Smooth muscle cell (in vitro differentiated cells): ENCODE results near the gene PFKFB3. TPM values are rescaled to one million over a fixed set of nuclear protein-coding genes. Genes with fewer than 3 reads are reported as not detected.

ENCODE experiments used
- DNase-seq: peaks from one replicate; lab custom pipeline; 2025; ENCODE audit not compliant: unreplicated experiment; lab: John Stamatoyannopoulos, UW
- H2AFZ ChIP-seq: fragments of 200-600 bp; sonication (generic); 2 replicates; pipeline ENCODE4 v1.6.0; 2016; ENCODE audit warnings: antibody characterized with exemption, low read depth, mild to moderate bottlenecking
- H3F3A ChIP-seq: fragments of 200-600 bp; sonication (generic); 2 replicates; pipeline ENCODE4 v1.6.0; 2017; ENCODE audit warnings: antibody characterized with exemption, low read depth
- H3K27ac ChIP-seq: fragments of 200-600 bp; sonication (generic); 2 replicates; pipeline ENCODE4 v1.5.1; 2016; ENCODE audit warnings: low read depth, mild to moderate bottlenecking
- H3K27me3 ChIP-seq: fragments of 200-600 bp; sonication (generic); 2 replicates; pipeline ENCODE4 v1.6.1; 2016; ENCODE audit warnings: low read depth, mild to moderate bottlenecking
- H3K36me3 ChIP-seq: fragments of 200-600 bp; sonication (generic); 2 replicates; pipeline ENCODE4 v1.5.1; 2016; ENCODE audit warnings: low read depth
- H3K4me1 ChIP-seq: fragments of 200-600 bp; sonication (generic); 2 replicates; pipeline ENCODE4 v1.5.1; 2016; ENCODE audit warnings: low read depth
- H3K4me2 ChIP-seq: fragments of 200-600 bp; sonication (generic); 2 replicates; pipeline ENCODE4 v1.6.0; 2016; ENCODE audit warnings: mild to moderate bottlenecking
- H3K4me3 ChIP-seq: fragments of 200-600 bp; sonication (generic); 2 replicates; pipeline ENCODE4 v1.5.1; 2016; ENCODE audit warnings: mild to moderate bottlenecking
- H3K79me2 ChIP-seq: fragments of 200-600 bp; sonication (generic); 2 replicates; pipeline ENCODE4 v1.6.0; 2016; ENCODE audit warnings: low read depth, mild to moderate bottlenecking
- H3K9ac ChIP-seq: fragments of 200-600 bp; sonication (generic); 2 replicates; pipeline ENCODE4 v1.6.0; 2016; ENCODE audit warnings: low read depth
- H3K9me3 ChIP-seq: fragments of 200-600 bp; sonication (generic); replicated peaks from 2 replicates; pipeline ENCODE4 v1.5.1; 2016; ENCODE audit warnings: low read depth
- H4K20me1 ChIP-seq: fragments of 200-600 bp; sonication (generic); 2 replicates; pipeline ENCODE4 v1.6.0; 2016; ENCODE audit warnings: low read depth
- WGBS: methylation state at CpG from one replicate; pipeline ENCODE4 v1.1.7; 2016; ENCODE audit warnings: low lambda C conversion rate; 5-methylcytosine and 5-hydroxymethylcytosine counted together
- polyA plus RNA-seq: library from polyadenylated mRNA; unstranded; fragments of >200 nt; fragmentation: Nextera tagmentation; extraction: Ambion mirVana; gene quantifications from 2 replicates; pipeline ENCODE4 v1.2.1, GENCODE V29; 2016
- total RNA-seq: library from RNA; depleted of rRNA; stranded (reverse); fragments of >200 nt; gene quantifications from 2 replicates; pipeline ENCODE4 v1.2.3, GENCODE V29; 2014
- TF ChIP-seq, protein P1 (sequence below): fragments of 200-600 bp; sonication (generic); IDR thresholded peaks from 2 replicates; pipeline ENCODE4 v1.5.1; 2017; ENCODE audit warnings: borderline replicate concordance, mild to moderate bottlenecking, antibody characterized with exemption; ENCODE audit not compliant: insufficient read depth, poor library complexity, severe bottlenecking

Gene PFKFB3
- total and polyA plus RNA-seq, 2 experiments from 2014 or later: 61.3 to 68.3 TPM

DNA sequence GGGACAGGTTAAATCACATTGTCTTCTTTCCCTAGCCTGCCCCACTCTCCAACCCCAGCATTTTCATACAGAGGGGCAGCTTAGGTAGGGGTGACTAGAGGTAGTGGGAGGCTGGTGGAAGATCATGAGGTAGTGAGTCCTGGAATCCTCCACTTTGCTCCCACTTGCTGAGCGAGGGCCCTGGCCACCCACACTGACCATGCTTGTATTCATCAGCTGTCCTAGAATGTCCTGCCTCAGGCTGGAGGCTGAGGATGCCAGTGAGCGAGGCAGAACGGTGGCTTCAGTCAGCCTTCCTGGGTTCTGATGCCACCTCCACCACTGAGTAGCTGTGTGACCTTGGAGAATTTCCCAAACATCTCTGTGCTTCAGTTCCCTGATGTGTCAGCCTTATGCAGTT is 34.6 kb upstream of the PFKFB3 start:
- Histone ChIP-seq H3K27me3 (no peaks in the 10 kb centered on the region), H3K4me3 (no peak overlapping the region), H2AFZ (no peak overlapping the region), H3K9ac (no peak overlapping the region), H3K4me1 (peaks cover 41% of the 10 kb centered on the region), H3K79me2 (peaks cover 78% of the 10 kb centered on the region), H3K4me2 (peak overlapping the region; percentile 60), H4K20me1 (peaks cover 19% of the 10 kb centered on the region), H3K9me3 (no peaks in the 10 kb centered on the region), H3F3A (peaks cover 24% of the 10 kb centered on the region), H3K27ac (peak overlapping the region; percentile 62), H3K36me3 (no peaks in the 10 kb centered on the region)
- no peak for DNase-seq
- 40% methylated on average over 3 of the region's 3 CpGs for WGBS
- TF ChIP-seq, protein P1, sequence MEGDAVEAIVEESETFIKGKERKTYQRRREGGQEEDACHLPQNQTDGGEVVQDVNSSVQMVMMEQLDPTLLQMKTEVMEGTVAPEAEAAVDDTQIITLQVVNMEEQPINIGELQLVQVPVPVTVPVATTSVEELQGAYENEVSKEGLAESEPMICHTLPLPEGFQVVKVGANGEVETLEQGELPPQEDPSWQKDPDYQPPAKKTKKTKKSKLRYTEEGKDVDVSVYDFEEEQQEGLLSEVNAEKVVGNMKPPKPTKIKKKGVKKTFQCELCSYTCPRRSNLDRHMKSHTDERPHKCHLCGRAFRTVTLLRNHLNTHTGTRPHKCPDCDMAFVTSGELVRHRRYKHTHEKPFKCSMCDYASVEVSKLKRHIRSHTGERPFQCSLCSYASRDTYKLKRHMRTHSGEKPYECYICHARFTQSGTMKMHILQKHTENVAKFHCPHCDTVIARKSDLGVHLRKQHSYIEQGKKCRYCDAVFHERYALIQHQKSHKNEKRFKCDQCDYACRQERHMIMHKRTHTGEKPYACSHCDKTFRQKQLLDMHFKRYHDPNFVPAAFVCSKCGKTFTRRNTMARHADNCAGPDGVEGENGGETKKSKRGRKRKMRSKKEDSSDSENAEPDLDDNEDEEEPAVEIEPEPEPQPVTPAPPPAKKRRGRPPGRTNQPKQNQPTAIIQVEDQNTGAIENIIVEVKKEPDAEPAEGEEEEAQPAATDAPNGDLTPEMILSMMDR: no peak

DNA sequence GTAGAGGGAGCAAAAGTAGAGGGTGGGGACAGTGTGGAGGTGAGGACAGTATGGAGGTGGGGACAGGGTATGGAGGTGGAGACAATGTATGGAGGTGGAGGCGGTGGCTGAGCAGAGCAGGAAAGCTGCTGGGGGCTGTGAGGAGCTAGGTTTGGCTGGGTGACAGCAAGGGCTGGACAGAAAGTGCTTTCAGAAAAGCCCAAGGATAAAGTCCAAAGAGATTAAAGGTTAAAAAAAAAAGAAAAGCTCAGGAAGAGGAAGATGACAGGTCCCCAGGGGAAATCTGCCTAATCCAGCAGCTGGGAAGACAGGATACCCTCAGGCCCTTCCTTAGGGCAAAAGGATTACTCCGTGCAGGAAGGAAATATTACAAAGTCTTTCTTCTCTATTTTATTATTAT is 32.1 kb upstream of the PFKFB3 start:
- Histone ChIP-seq H3K4me1 (peaks cover 25% of the 10 kb centered on the region), H2AFZ (no peak overlapping the region), H3K9me3 (no peaks in the 10 kb centered on the region), H4K20me1 (peaks cover 33% of the 10 kb centered on the region), H3K79me2 (peaks cover 94% of the 10 kb centered on the region), H3K4me3 (no peak overlapping the region), H3K27me3 (no peaks in the 10 kb centered on the region), H3K4me2 (peak overlapping the region; percentile 67), H3K9ac (no peak overlapping the region), H3K36me3 (no peaks in the 10 kb centered on the region), H3K27ac (peak overlapping the region; percentile 55), H3F3A (peaks cover 14% of the 10 kb centered on the region)
- 41% methylated on average over 2 of the region's 2 CpGs for WGBS
- TF ChIP-seq, protein P1: no peak
- no peak for DNase-seq

DNA sequence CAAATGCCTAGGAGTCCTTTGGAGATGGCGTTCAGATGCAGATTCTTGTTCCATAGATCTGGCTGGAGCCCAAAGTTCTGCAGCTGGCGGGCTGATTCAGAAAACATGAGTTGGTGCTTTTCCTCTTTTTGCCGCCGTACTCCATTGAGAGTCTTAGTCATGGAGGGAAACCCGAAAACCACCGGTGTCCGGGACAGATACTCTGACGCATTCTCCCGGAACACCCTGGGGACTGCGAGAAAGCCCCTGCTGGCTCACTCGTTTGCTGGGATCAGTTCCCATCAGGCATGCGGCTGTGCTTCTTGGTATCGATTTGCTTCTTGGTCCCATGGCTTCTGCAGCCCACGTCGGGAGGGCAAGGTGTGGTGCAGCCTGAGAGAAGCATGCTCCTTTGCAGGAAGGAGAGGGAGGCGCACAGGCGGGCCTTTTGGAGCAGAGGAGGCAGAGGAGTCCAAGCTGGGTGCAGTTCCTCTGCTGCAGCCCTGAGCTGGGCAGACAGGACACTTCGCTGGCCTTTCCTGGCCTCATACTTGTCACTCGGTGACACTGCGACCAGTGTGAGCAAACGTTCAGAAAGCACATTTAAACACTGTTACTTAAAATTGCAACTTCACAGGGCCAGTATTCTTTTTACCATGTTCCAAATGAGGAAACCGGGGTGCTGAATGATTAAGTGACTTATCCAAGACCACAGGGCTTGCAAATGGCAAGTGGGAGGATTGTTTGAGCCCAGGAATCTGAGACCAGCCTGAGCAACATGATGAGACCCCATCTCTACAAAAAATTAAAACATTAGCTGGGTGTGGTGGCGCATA is 30.6 kb upstream of the PFKFB3 start:
- H3K9ac ChIP-seq: no peak overlapping the region
- no peaks in the 10 kb centered on the region for H3K36me3 ChIP-seq
- peak overlapping the region; percentile 68 for H3K27ac ChIP-seq
- H3K4me2 ChIP-seq: no peak overlapping the region
- no peak for DNase-seq
- TF ChIP-seq, protein P1: no peak
- H3K4me3 ChIP-seq: no peak overlapping the region
- 65% methylated on average over 23 of the region's 23 CpGs for WGBS
- peaks cover 45% of the 10 kb centered on the region for H4K20me1 ChIP-seq
- H3K9me3 ChIP-seq: no peaks in the 10 kb centered on the region
- no peaks in the 10 kb centered on the region for H3K27me3 ChIP-seq
- H2AFZ ChIP-seq: no peak overlapping the region
- peaks cover 25% of the 10 kb centered on the region for H3K4me1 ChIP-seq
- peaks cover 23% of the 10 kb centered on the region for H3F3A ChIP-seq
- peaks cover 90% of the 10 kb centered on the region for H3K79me2 ChIP-seq

DNA sequence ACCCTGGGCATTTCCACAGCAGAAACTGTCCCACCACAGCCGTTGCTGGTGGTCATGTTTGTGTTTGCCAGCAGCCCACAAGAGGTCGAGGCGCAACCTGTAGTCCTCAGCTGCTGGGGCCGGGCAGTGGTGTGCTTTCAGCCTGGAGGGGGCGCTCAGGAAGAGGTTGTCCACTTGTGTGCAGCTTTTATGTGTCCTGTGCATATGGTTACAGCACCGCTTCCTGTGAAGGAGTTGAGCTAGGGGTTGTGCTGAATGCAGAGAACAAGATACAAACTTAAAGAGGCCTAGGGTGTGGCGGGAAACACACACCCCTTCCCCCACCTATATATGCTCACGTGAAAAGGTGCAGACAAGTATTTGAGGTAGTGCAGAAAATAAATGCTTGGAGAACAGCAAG is 29.5 kb upstream of the PFKFB3 start:
- no peak for DNase-seq
- no peak overlapping the region for H2AFZ ChIP-seq
- H3K9ac ChIP-seq: no peak overlapping the region
- H3K4me1 ChIP-seq: peaks cover 17% of the 10 kb centered on the region
- H4K20me1 ChIP-seq: peaks cover 44% of the 10 kb centered on the region
- H3K27ac ChIP-seq: peak overlapping the region; percentile 68
- H3K79me2 ChIP-seq: peaks cover 85% of the 10 kb centered on the region
- no peaks in the 10 kb centered on the region for H3K27me3 ChIP-seq
- H3K36me3 ChIP-seq: no peaks in the 10 kb centered on the region
- no peaks in the 10 kb centered on the region for H3K9me3 ChIP-seq
- TF ChIP-seq, protein P1: peak; percentile 8
- no peak overlapping the region for H3K4me3 ChIP-seq
- 70% methylated on average over 8 of the region's 8 CpGs for WGBS
- H3K4me2 ChIP-seq: no peak overlapping the region
- H3F3A ChIP-seq: peaks cover 32% of the 10 kb centered on the region
